GM23338 (cell line): Measurements from ENCODE around the gene EDN2. TPM values are rescaled to one million over a fixed set of nuclear protein-coding genes. Genes with fewer than 3 reads are reported as not detected.
A peak's percentile ranks its signal among the peaks of the same experiment; 100 is the strongest.

Experiments used
- ATAC-seq: fragments of 200-7000 bp; cut with Tn5 transposase; 3 replicates; pipeline ENCODE4 v1.9.1; 2020
- DNase-seq: peaks from one replicate; pipeline ENCODE4 v3.0.0-alpha.2; 2015; ENCODE audit warnings: low spot score
- H2AFZ ChIP-seq: fragments of 200-600 bp; sonication (generic); 2 replicates; pipeline ENCODE4 v1.8.0; 2016; ENCODE audit warnings: antibody characterized with exemption, mild to moderate bottlenecking, moderate library complexity
- H3F3A ChIP-seq: fragments of 200-600 bp; sonication (generic); replicated peaks from 2 replicates; pipeline ENCODE4 v1.8.0; 2017; ENCODE audit warnings: antibody characterized with exemption, mixed run types, low read depth
- H3K27ac ChIP-seq: fragments of 200-600 bp; sonication (generic); 2 replicates; pipeline ENCODE4 v1.6.1; 2016; ENCODE audit warnings: low read depth
- H3K27me3 ChIP-seq: fragments of 200-600 bp; sonication (generic); 2 replicates; pipeline ENCODE4 v1.8.0; 2016; ENCODE audit warnings: mild to moderate bottlenecking, mixed run types, moderate library complexity; ENCODE audit not compliant: insufficient read depth
- H3K36me3 ChIP-seq: fragments of 200-600 bp; sonication (generic); 2 replicates; pipeline ENCODE4 v1.8.0; 2016; ENCODE audit warnings: mild to moderate bottlenecking; ENCODE audit not compliant: insufficient read depth
- H3K4me1 ChIP-seq: fragments of 200-600 bp; sonication (generic); 2 replicates; pipeline ENCODE4 v1.8.0; 2016; ENCODE audit warnings: mild to moderate bottlenecking, moderate library complexity; ENCODE audit not compliant: insufficient read depth
- H3K4me2 ChIP-seq: fragments of 200-600 bp; sonication (generic); 2 replicates; pipeline ENCODE4 v1.7.1; 2017; ENCODE audit warnings: mixed run types
- H3K4me3 ChIP-seq: fragments of 200-600 bp; sonication (generic); 2 replicates; pipeline ENCODE4 v1.6.1; 2016; ENCODE audit warnings: mixed run types
- H3K79me2 ChIP-seq: fragments of 200-600 bp; sonication (generic); replicated peaks from 2 replicates; pipeline ENCODE4 v1.8.0; 2017; ENCODE audit warnings: mild to moderate bottlenecking; ENCODE audit not compliant: insufficient read depth
- H3K9me2 ChIP-seq: fragments of 200-600 bp; sonication (generic); 2 replicates; pipeline ENCODE4 v1.8.0; 2017; ENCODE audit not compliant: insufficient read depth
- H4K20me1 ChIP-seq: fragments of 200-600 bp; sonication (generic); replicated peaks from 2 replicates; pipeline ENCODE4 v1.8.0; 2017; ENCODE audit warnings: mild to moderate bottlenecking; ENCODE audit not compliant: insufficient read depth
- H3K27ac Mint-ChIP-seq: 2 replicates; pipeline ENCODE4 v1.8.0; 2020; ENCODE audit warnings: inconsistent platforms, mild to moderate bottlenecking, moderate library complexity, mixed read lengths
- H3K27me3 Mint-ChIP-seq: 3 replicates; pipeline ENCODE4 v1.8.0; 2022; ENCODE audit warnings: low read depth, mild to moderate bottlenecking, moderate library complexity, mixed read lengths, inconsistent platforms; ENCODE audit not compliant: insufficient read depth, poor library complexity
- H3K36me3 Mint-ChIP-seq: 3 replicates; pipeline ENCODE4 v1.8.0; 2021; ENCODE audit warnings: low read depth, mild to moderate bottlenecking, inconsistent platforms, moderate library complexity, mixed read lengths
- H3K4me1 Mint-ChIP-seq: 3 replicates; pipeline ENCODE4 v1.8.0; 2020; ENCODE audit warnings: mild to moderate bottlenecking, inconsistent platforms, mixed read lengths
- H3K4me3 Mint-ChIP-seq: 3 replicates; pipeline ENCODE4 v1.8.0; 2021; ENCODE audit warnings: moderate library complexity, mild to moderate bottlenecking, inconsistent platforms, mixed read lengths
- H3K9me3 Mint-ChIP-seq: 3 replicates; pipeline ENCODE4 v1.8.0; 2020; ENCODE audit warnings: moderate library complexity, mild to moderate bottlenecking, inconsistent platforms, mixed read lengths
- EZH2phosphoT487 ChIP-seq: fragments of 200-600 bp; sonication (generic); IDR thresholded peaks from one replicate; pipeline ENCODE4 v1.8.1; 2018; ENCODE audit warnings: antibody characterized with exemption; ENCODE audit not compliant: unreplicated experiment
- JUNB ChIP-seq: IDR thresholded peaks from one replicate; pipeline ENCODE4 v1.6.1; 2016; ENCODE audit warnings: antibody characterized with exemption; ENCODE audit not compliant: unreplicated experiment
- POLR2AphosphoS5 ChIP-seq: IDR thresholded peaks from 2 replicates; pipeline ENCODE4 v1.6.1; 2016; ENCODE audit warnings: antibody characterized with exemption, low read depth
- ZNF114 ChIP-seq: fragments of 250-450 bp; sonication (Bioruptor Pico); IDR thresholded peaks from 2 replicates; pipeline ENCODE4 v1.5.0; 2020; ENCODE audit warnings: mild to moderate bottlenecking, moderate library complexity
- ZNF331 ChIP-seq: fragments of 250-450 bp; sonication (Bioruptor Pico); IDR thresholded peaks from 2 replicates; pipeline ENCODE4 v1.5.0; 2020; ENCODE audit warnings: low read depth, mild to moderate bottlenecking, moderate library complexity
- polyA plus RNA-seq: library from polyadenylated mRNA; unstranded; fragments of >200 nt; fragmentation: Nextera tagmentation; extraction: Ambion mirVana; gene quantifications from 2 replicates; pipeline ENCODE4 v1.2.1, GENCODE V29; 2016
- total RNA-seq: library from RNA; depleted of rRNA; stranded (reverse); fragments of >200 nt; shearing (Covaris generic); gene quantifications from 2 replicates; pipeline ENCODE4 v1.2.3, GENCODE V29; 2014
- TF ChIP-seq, protein P1 (sequence below), 2 experiments: fragments of 200-600 bp in 1 of 2; sonication (generic) in 1 of 2; conservative IDR thresholded peaks; 2 replicates each; pipeline versions ENCODE4 v1.5.1 to v1.6.1; 2016 to 2017; ENCODE audit warnings: antibody characterized with exemption in 2 of 2, low read depth in 2 of 2, mild to moderate bottlenecking in 2 of 2, moderate library complexity in 1 of 2
- TF ChIP-seq, protein P2 (sequence below): IDR thresholded peaks from one replicate; pipeline ENCODE4 v1.6.1; 2018; ENCODE audit warnings: antibody characterized with exemption; ENCODE audit not compliant: unreplicated experiment
- TF ChIP-seq, protein P3 (sequence below): IDR thresholded peaks from 2 replicates; pipeline ENCODE4 v1.6.1; 2016; ENCODE audit warnings: antibody characterized with exemption

Gene EDN2
- total and polyA plus RNA-seq, 2 experiments from 2014 or later, result not detected

DNA sequence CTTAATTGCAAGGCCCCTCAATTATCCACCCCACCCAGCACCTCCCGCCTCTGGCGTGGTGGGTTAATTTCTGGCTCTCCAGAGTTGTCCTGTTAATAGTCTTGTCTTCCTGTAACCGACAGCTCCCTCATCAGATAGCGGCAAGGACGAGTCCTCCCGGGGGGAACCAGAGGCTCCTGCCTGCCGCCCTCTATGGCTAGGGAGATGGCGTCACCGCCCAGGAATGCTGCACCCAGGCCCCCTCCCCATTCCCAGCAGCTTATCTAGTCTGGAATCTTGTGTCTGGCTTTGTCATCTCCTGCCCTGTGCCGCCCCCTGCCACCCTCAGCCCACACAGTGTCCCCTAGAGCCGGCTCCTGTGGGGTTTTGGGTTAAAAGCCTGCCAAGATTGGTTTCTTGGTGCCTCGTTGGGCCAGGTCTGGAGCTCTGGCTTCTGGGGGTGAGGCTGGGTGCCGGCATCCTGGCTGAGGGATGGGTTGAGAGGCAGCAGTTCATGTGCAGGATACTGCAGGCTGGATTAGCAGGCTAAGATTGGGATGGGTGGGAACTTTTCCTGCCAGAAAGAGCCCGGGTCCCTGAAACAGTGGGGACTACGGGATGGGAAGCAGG, 48.8 kb downstream of the EDN2 start:
- no peak overlapping the region for H3K27ac ChIP-seq
- peaks cover 12% of the 10 kb centered on the region for H3K4me1 Mint-ChIP-seq
- no peaks in the 10 kb centered on the region for H3K9me2 ChIP-seq
- peaks cover 9% of the 10 kb centered on the region for H3K27me3 Mint-ChIP-seq
- no peak overlapping the region for H3K27ac Mint-ChIP-seq
- H3F3A ChIP-seq, result no peaks in the 10 kb centered on the region
- peak overlapping the region; percentile 90 for H2AFZ ChIP-seq
- no peaks in the 10 kb centered on the region for H3K27me3 ChIP-seq
- DNase-seq (peak; percentile 72), ATAC-seq (peak; percentile 69)
- H3K4me3 ChIP-seq, result no peak overlapping the region
- H3K36me3 Mint-ChIP-seq, result no peaks in the 10 kb centered on the region; the same call in 2 of the 3 replicates
- H4K20me1 ChIP-seq, result no peaks in the 10 kb centered on the region
- TF ChIP-seq, protein P1, sequence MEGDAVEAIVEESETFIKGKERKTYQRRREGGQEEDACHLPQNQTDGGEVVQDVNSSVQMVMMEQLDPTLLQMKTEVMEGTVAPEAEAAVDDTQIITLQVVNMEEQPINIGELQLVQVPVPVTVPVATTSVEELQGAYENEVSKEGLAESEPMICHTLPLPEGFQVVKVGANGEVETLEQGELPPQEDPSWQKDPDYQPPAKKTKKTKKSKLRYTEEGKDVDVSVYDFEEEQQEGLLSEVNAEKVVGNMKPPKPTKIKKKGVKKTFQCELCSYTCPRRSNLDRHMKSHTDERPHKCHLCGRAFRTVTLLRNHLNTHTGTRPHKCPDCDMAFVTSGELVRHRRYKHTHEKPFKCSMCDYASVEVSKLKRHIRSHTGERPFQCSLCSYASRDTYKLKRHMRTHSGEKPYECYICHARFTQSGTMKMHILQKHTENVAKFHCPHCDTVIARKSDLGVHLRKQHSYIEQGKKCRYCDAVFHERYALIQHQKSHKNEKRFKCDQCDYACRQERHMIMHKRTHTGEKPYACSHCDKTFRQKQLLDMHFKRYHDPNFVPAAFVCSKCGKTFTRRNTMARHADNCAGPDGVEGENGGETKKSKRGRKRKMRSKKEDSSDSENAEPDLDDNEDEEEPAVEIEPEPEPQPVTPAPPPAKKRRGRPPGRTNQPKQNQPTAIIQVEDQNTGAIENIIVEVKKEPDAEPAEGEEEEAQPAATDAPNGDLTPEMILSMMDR (conservative IDR thresholded peaks at IDR 0.05; ENCODE audit: low read depth in 2 of 2), result 0 out of 4 replicates have a peak, but pooled peaks of 1 of the 2 experiments have one; percentile 23
- TF ChIP-seq ZNF114 (CRISPR knock-in tag), result no peak
- no peaks in the 10 kb centered on the region for H3K79me2 ChIP-seq
- no peaks in the 10 kb centered on the region for H3K36me3 ChIP-seq
- no peaks in the 10 kb centered on the region; the same call in 2 of the 3 replicates for H3K9me3 Mint-ChIP-seq
- 0 out of 2 replicates have a peak overlapping the region, but pooled peaks have one; percentile 48 for H3K4me2 ChIP-seq
- H3K4me3 Mint-ChIP-seq, result no peak overlapping the region
- no peaks in the 10 kb centered on the region for H3K4me1 ChIP-seq

DNA sequence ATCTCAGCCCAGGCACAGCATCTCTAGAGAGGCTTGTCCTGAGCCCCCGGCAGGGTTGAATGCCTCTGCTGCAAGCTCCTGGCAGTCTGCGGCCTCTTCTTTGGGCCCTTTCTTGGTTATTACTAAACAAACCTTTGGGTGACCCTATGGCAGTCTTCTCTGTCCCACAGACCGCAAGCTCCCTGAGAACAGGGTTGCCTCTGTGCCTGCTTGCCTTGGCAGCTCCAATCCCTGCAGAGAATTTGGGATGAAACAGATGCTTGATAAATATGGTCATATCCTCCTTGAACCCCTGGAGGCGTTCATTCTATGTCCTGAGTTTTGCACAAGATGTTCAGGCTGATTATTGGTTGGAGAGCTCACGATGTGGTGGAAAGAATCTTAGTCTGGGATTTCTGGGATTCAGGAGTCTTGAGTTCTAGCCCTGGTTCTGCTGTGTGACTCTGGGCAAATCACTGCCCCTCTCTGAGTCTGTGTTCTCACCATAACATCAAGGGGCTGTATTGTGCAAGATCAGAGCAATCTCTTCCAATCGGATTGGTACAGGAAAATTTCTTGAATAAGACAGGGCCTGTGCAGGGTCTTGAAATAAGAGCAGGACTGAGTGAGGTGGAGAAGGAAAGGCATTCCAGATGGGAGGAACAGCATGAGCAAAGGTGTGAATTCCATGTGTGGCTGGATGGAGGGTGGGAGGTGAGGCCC, 49.6 kb downstream of the EDN2 start:
- Histone ChIP-seq H3K4me1 (no peaks in the 10 kb centered on the region), H3K27me3 (no peaks in the 10 kb centered on the region), H2AFZ (peak overlapping the region; percentile 90; the same call in 1 of the 2 replicates), H3K27ac (no peak overlapping the region), H3K36me3 (no peaks in the 10 kb centered on the region), H3K4me2 (no peak overlapping the region), H4K20me1 (no peaks in the 10 kb centered on the region), H3F3A (no peaks in the 10 kb centered on the region), H3K9me2 (no peaks in the 10 kb centered on the region), H3K4me3 (no peak overlapping the region), H3K79me2 (no peaks in the 10 kb centered on the region)
- Mint-ChIP-seq H3K4me1 (peaks cover 12% of the 10 kb centered on the region), H3K4me3 (no peak overlapping the region), H3K9me3 (no peaks in the 10 kb centered on the region; the same call in 2 of the 3 replicates), H3K36me3 (no peaks in the 10 kb centered on the region; the same call in 2 of the 3 replicates), H3K27me3 (peaks cover 9% of the 10 kb centered on the region), H3K27ac (no peak overlapping the region)
- DNase-seq, result no peak
- ATAC-seq, result no peak
- TF ChIP-seq, protein P1 (conservative IDR thresholded peaks at IDR 0.05; ENCODE audit: low read depth in 2 of 2), result no peak
- TF ChIP-seq ZNF331 (CRISPR knock-in tag), result no peak
- TF ChIP-seq, protein P2, sequence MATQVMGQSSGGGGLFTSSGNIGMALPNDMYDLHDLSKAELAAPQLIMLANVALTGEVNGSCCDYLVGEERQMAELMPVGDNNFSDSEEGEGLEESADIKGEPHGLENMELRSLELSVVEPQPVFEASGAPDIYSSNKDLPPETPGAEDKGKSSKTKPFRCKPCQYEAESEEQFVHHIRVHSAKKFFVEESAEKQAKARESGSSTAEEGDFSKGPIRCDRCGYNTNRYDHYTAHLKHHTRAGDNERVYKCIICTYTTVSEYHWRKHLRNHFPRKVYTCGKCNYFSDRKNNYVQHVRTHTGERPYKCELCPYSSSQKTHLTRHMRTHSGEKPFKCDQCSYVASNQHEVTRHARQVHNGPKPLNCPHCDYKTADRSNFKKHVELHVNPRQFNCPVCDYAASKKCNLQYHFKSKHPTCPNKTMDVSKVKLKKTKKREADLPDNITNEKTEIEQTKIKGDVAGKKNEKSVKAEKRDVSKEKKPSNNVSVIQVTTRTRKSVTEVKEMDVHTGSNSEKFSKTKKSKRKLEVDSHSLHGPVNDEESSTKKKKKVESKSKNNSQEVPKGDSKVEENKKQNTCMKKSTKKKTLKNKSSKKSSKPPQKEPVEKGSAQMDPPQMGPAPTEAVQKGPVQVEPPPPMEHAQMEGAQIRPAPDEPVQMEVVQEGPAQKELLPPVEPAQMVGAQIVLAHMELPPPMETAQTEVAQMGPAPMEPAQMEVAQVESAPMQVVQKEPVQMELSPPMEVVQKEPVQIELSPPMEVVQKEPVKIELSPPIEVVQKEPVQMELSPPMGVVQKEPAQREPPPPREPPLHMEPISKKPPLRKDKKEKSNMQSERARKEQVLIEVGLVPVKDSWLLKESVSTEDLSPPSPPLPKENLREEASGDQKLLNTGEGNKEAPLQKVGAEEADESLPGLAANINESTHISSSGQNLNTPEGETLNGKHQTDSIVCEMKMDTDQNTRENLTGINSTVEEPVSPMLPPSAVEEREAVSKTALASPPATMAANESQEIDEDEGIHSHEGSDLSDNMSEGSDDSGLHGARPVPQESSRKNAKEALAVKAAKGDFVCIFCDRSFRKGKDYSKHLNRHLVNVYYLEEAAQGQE, result no peak
- no peak for TF ChIP-seq EZH2phosphoT487
- no peak for TF ChIP-seq POLR2AphosphoS5
- no peak for TF ChIP-seq JUNB
- TF ChIP-seq ZNF114 (CRISPR knock-in tag), result no peak
- TF ChIP-seq, protein P3, sequence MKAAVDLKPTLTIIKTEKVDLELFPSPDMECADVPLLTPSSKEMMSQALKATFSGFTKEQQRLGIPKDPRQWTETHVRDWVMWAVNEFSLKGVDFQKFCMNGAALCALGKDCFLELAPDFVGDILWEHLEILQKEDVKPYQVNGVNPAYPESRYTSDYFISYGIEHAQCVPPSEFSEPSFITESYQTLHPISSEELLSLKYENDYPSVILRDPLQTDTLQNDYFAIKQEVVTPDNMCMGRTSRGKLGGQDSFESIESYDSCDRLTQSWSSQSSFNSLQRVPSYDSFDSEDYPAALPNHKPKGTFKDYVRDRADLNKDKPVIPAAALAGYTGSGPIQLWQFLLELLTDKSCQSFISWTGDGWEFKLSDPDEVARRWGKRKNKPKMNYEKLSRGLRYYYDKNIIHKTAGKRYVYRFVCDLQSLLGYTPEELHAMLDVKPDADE, result no peak
